Measurements from ENCODE around the gene GPRC5B. TPM values are rescaled to one million over a fixed set of nuclear protein-coding genes. Genes with fewer than 3 reads are reported as not detected.

Gene GPRC5B
- total RNA-seq, 6 experiments from 2014 or later = 0.14 to 0.48 (median 0.29) TPM

- Mint-ChIP-seq H3K4me1 (ENCODE audit: low read depth) (no peaks in the 10 kb centered on the region), H3K4me3 (no peak overlapping the region), H3K9me3 (no peaks in the 10 kb centered on the region), H3K27ac (no peak overlapping the region), H3K27me3 (ENCODE audit: insufficient read depth) (peaks cover 15% of the 10 kb centered on the region), H3K36me3 (ENCODE audit: low read depth) (no peaks in the 10 kb centered on the region)
- DNase-seq = no peak
- no peak for TF ChIP-seq CTCF (IDR thresholded peaks at IDR 0.05)
Measured at GRCh38 chr16:19896951-19897350, 12.3 kb upstream of the GPRC5B start.

- H3K27me3 Mint-ChIP-seq (ENCODE audit: insufficient read depth) = peaks cover 17% of the 10 kb centered on the region
- no peaks in the 10 kb centered on the region for H3K36me3 Mint-ChIP-seq (ENCODE audit: low read depth)
- H3K4me1 Mint-ChIP-seq (ENCODE audit: low read depth) = no peaks in the 10 kb centered on the region
- H3K27ac Mint-ChIP-seq = no peak overlapping the region
- H3K4me3 Mint-ChIP-seq = no peak overlapping the region
- no peak for DNase-seq
- H3K9me3 Mint-ChIP-seq = no peaks in the 10 kb centered on the region; the same call in 1 of the 2 replicates
- TF ChIP-seq CTCF (IDR thresholded peaks at IDR 0.05) = no peak
Measured at GRCh38 chr16:19894586-19894985, 9.9 kb upstream of the GPRC5B start.

DNA sequence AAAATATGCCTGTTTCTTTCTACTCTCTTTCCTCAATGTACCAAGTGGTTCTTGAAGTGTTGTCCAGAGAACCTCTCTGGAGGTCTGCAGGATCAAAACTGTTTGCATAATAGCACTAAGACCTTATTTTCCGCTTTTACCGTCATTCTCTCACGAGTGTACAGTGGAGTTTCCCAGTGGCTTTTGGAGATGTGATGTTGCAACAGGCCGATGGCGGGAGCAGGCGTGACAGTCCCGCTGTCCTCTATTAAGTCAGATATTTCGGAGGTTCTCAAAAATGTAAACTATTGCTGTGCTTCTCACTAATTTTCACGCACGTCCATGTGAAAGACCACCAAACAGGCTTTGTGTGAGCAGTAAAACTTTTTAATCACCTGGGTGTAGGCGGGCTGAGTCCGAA lies 8.3 kb upstream of the GPRC5B start:
- TF ChIP-seq CTCF (IDR thresholded peaks at IDR 0.05) = no peak
- no peaks in the 10 kb centered on the region for H3K36me3 Mint-ChIP-seq (ENCODE audit: low read depth)
- peaks cover 18% of the 10 kb centered on the region for H3K27me3 Mint-ChIP-seq (ENCODE audit: insufficient read depth)
- H3K9me3 Mint-ChIP-seq = no peaks in the 10 kb centered on the region; the same call in 1 of the 2 replicates
- DNase-seq = no peak
- H3K4me1 Mint-ChIP-seq (ENCODE audit: low read depth) = no peaks in the 10 kb centered on the region
- no peak overlapping the region for H3K27ac Mint-ChIP-seq
- no peak overlapping the region for H3K4me3 Mint-ChIP-seq

GRCh38 chr16:19890901-19891300 lies 6.3 kb upstream of the GPRC5B start:
- H3K4me1 Mint-ChIP-seq (ENCODE audit: low read depth) = peaks cover 8% of the 10 kb centered on the region
- no peak overlapping the region for H3K4me3 Mint-ChIP-seq
- H3K27ac Mint-ChIP-seq = no peak overlapping the region
- no peak for TF ChIP-seq CTCF (IDR thresholded peaks at IDR 0.05)
- no peaks in the 10 kb centered on the region; the same call in 1 of the 2 replicates for H3K9me3 Mint-ChIP-seq
- no peaks in the 10 kb centered on the region for H3K36me3 Mint-ChIP-seq (ENCODE audit: low read depth)
- peaks cover 12% of the 10 kb centered on the region for H3K27me3 Mint-ChIP-seq (ENCODE audit: insufficient read depth)
- no peak for DNase-seq

- no peaks in the 10 kb centered on the region for H3K36me3 Mint-ChIP-seq (ENCODE audit: low read depth)
- no peak for TF ChIP-seq CTCF (IDR thresholded peaks at IDR 0.05)
- H3K27ac Mint-ChIP-seq = no peak overlapping the region
- no peak for DNase-seq
- H3K4me3 Mint-ChIP-seq = no peak overlapping the region
- H3K27me3 Mint-ChIP-seq (ENCODE audit: insufficient read depth) = peaks cover 18% of the 10 kb centered on the region
- peaks cover 17% of the 10 kb centered on the region for H3K4me1 Mint-ChIP-seq (ENCODE audit: low read depth)
- H3K9me3 Mint-ChIP-seq = no peaks in the 10 kb centered on the region; the same call in 1 of the 2 replicates
Measured at GRCh38 chr16:19888834-19889233, 4.2 kb upstream of the GPRC5B start.

Data from HFFc6 (cell line).